HCT116 (cell line): ENCODE measurements around the gene FAXC. TPM values are rescaled to one million over a fixed set of nuclear protein-coding genes. Genes with fewer than 3 reads are reported as not detected.

Experiments used
- ATAC-seq: fragments of 200-7000 bp; cut with Tn5 transposase; 2 replicates; pipeline ENCODE4 v1.9.1; 2020; ENCODE audit warnings: mild to moderate bottlenecking, moderate library complexity
- BruUV-seq: library from RNA; stranded (reverse); fragments of 400-500 nt; replicated peaks from 2 replicates; lab custom pipeline; 2021; lab: Mats Ljungman, UMichigan
- CTCF ChIA-PET: fragments of 300-600 bp; sonication (Branson Sonifier 250); formaldehyde crosslinking; loops from one replicate; lab custom pipeline; 2021; ENCODE audit warnings: antibody characterized with exemption; lab: Charles Lee
- POLR2A ChIA-PET: fragments of 300-600, 350-600 bp; sonication (Branson Sonifier 250); formaldehyde crosslinking; loops from one replicate; lab custom pipeline; 2021; ENCODE audit warnings: antibody characterized with exemption; lab: Charles Lee
- RAD21 ChIA-PET, 2 experiments: fragments of 300-600 bp; sonication (Branson Sonifier 250); formaldehyde crosslinking; loops; one replicate each; lab custom pipeline; 2023; ENCODE audit warnings: low total read pairs in 2 of 2; ENCODE audit not compliant: uncharacterized antibody in 2 of 2, unreplicated experiment in 2 of 2, low non-redundant PET in 1 of 2; lab: Charles Lee
- DNase-seq: peaks from one replicate; pipeline ENCODE4 v3.0.0-alpha.2; 2010; ENCODE audit warnings: low read depth, low spot score
- H2AFZ ChIP-seq: fragments of 200-600 bp; shearing (Covaris generic), sonication (generic); 2 replicates; pipeline ENCODE4 v1.6.1; 2017; ENCODE audit warnings: low read depth, mixed run types, mixed read lengths, antibody characterized with exemption, low read length; ENCODE audit not compliant: poor library complexity, severe bottlenecking
- H3K27ac ChIP-seq: 2 replicates; pipeline ENCODE4 v1.5.1; 2012; ENCODE audit warnings: low read depth, low read length
- H3K27me3 ChIP-seq: fragments of 200-600 bp; sonication (generic); 2 replicates; pipeline ENCODE4 v1.6.1; 2016; ENCODE audit warnings: mixed run types, low read length, mixed read lengths; ENCODE audit not compliant: insufficient read depth
- H3K36me3 ChIP-seq, 2 experiments: fragments of 200-500 bp in 1 of 2; fragments of 200-600 bp in 1 of 2; sonication (Bioruptor generic) in 1 of 2; sonication (generic) in 1 of 2; 2 replicates each; pipeline versions ENCODE4 v1.5.1 to v1.6.1; 2014 to 2016; ENCODE audit warnings: low read length in 2 of 2, inconsistent platforms in 1 of 2, mixed read lengths in 1 of 2, mixed run types in 1 of 2; ENCODE audit not compliant: insufficient read depth in 2 of 2, control insufficient read depth in 1 of 2
- H3K4me1 ChIP-seq, 2 experiments: fragments of 200-600 bp in 1 of 2; sonication (generic) in 1 of 2; 2 replicates each; pipeline versions ENCODE4 v1.5.1 to v1.6.1; 2012 to 2017; ENCODE audit warnings: low read length in 2 of 2, inconsistent platforms in 1 of 2, mild to moderate bottlenecking in 1 of 2, mixed read lengths in 1 of 2, mixed run types in 1 of 2, moderate library complexity in 1 of 2; ENCODE audit not compliant: insufficient read depth in 2 of 2, control insufficient read depth in 1 of 2
- H3K4me2 ChIP-seq: fragments of 200-600 bp; sonication (generic); 2 replicates; pipeline ENCODE4 v1.6.1; 2017; ENCODE audit warnings: mixed run types, low read length, mixed read lengths
- H3K4me3 ChIP-seq, 2 experiments: fragments of 200-600 bp in 1 of 2; sonication (generic) in 1 of 2; replicated peaks in 1 of 2; 2 replicates each; pipeline ENCODE4 v1.5.1; 2011 to 2016; ENCODE audit warnings: low read length in 2 of 2, control low read depth in 1 of 2, low read depth in 1 of 2, mild to moderate bottlenecking in 1 of 2, mixed read lengths in 1 of 2, mixed run types in 1 of 2
- H3K79me2 ChIP-seq: fragments of 200-600 bp; sonication (generic); 2 replicates; pipeline ENCODE4 v1.6.1; 2017; ENCODE audit warnings: mild to moderate bottlenecking, mixed run types, low read length, moderate library complexity, mixed read lengths; ENCODE audit not compliant: insufficient read depth
- H3K9ac ChIP-seq: fragments of 200-600 bp; sonication (generic); 2 replicates; pipeline ENCODE4 v1.6.1; 2016; ENCODE audit warnings: low read length, mixed read lengths
- H3K9me2 ChIP-seq: fragments of 200-600 bp; sonication (generic), shearing (Covaris generic); 2 replicates; pipeline ENCODE4 v1.6.1; 2017; ENCODE audit warnings: mixed run types, mild to moderate bottlenecking, moderate library complexity; ENCODE audit not compliant: insufficient read depth
- H3K9me3 ChIP-seq, 2 experiments: fragments of 200-500 bp in 1 of 2; fragments of 200-600 bp in 1 of 2; sonication (Bioruptor generic) in 1 of 2; sonication (generic) in 1 of 2; 2 replicates each; pipeline ENCODE4 v1.6.1; 2014 to 2017; ENCODE audit warnings: low read length in 2 of 2, mixed read lengths in 2 of 2, inconsistent platforms in 1 of 2, low read depth in 1 of 2, mild to moderate bottlenecking in 1 of 2, mixed run types in 1 of 2, moderate library complexity in 1 of 2; ENCODE audit not compliant: control insufficient read depth in 1 of 2, insufficient read depth in 1 of 2
- H4K20me1 ChIP-seq: fragments of 200-600 bp; sonication (generic), shearing (Covaris generic); 2 replicates; pipeline ENCODE4 v1.6.1; 2017; ENCODE audit warnings: mixed run types, mild to moderate bottlenecking, moderate library complexity; ENCODE audit not compliant: insufficient read depth
- CTCF ChIP-seq, 3 experiments: fragments of 200-600 bp in 1 of 3; sonication (generic) in 1 of 3; IDR thresholded peaks in 2 of 3; conservative IDR thresholded peaks in 1 of 3; 2 replicates each; pipeline ENCODE4 v1.5.1; 2012 to 2017; ENCODE audit warnings: low read depth in 2 of 3, low read length in 2 of 3, antibody characterized with exemption in 1 of 3, borderline replicate concordance in 1 of 3, control low read depth in 1 of 3, mild to moderate bottlenecking in 1 of 3, mixed read lengths in 1 of 3, mixed run types in 1 of 3, moderate library complexity in 1 of 3; ENCODE audit not compliant: insufficient read depth in 1 of 3
- EGR1 ChIP-seq: IDR thresholded peaks from 2 replicates; pipeline ENCODE4 v1.6.1; 2012; ENCODE audit warnings: low read depth
- ELF1 ChIP-seq: IDR thresholded peaks from 2 replicates; pipeline ENCODE4 v1.6.1; 2012; ENCODE audit warnings: low read depth, borderline replicate concordance
- EZH2 ChIP-seq: fragments of 200-600 bp; sonication (generic); IDR thresholded peaks from 2 replicates; pipeline ENCODE4 v1.6.1; 2017; ENCODE audit warnings: antibody characterized with exemption, mixed run types
- FOSL1 ChIP-seq: IDR thresholded peaks from 2 replicates; pipeline ENCODE4 v1.6.1; 2012; ENCODE audit warnings: low read depth
- JUND ChIP-seq: IDR thresholded peaks from 2 replicates; pipeline ENCODE4 v1.6.1; 2012
- MAX ChIP-seq: IDR thresholded peaks from 2 replicates; pipeline ENCODE4 v1.6.1; 2012
- POLR2A ChIP-seq: IDR thresholded peaks from 2 replicates; pipeline ENCODE4 v1.7.0; 2011; ENCODE audit warnings: borderline replicate concordance; ENCODE audit not compliant: insufficient read depth, insufficient read length; ENCODE audit errors: extremely low read depth
- TCF7L2 ChIP-seq: IDR thresholded peaks from 2 replicates; pipeline ENCODE4 v1.7.0; 2011; ENCODE audit warnings: borderline replicate concordance, inconsistent platforms; ENCODE audit not compliant: insufficient read depth, insufficient read length; ENCODE audit errors: extremely low read depth
- YY1 ChIP-seq: IDR thresholded peaks from 2 replicates; pipeline ENCODE4 v1.6.1; 2011; ENCODE audit warnings: low read length, low read depth, moderate library complexity, mild to moderate bottlenecking; ENCODE audit not compliant: insufficient replicate concordance; ENCODE audit errors: extremely low read depth
- ZBTB33 ChIP-seq: IDR thresholded peaks from 2 replicates; pipeline ENCODE4 v1.6.1; 2011; ENCODE audit warnings: mild to moderate bottlenecking, low read length, moderate library complexity; ENCODE audit not compliant: insufficient replicate concordance; ENCODE audit errors: extremely low read depth
- intact Hi-C: fragments of 100-400 bp; cut with micrococcal nuclease; formaldehyde crosslinking; loops from 2 replicates; pipeline ENCODE4 v1.10.0; 2022
- total RNA-seq: library from RNA; stranded (reverse); gene quantifications from one replicate; pipeline ENCODE4 v1.2.1, GENCODE V29; 2021; ENCODE audit not compliant: unreplicated experiment

Gene FAXC
- total RNA-seq, 1 experiment from 2014 or later = 4.7 TPM

- CTCF ChIA-PET = no interaction called here
- intact Hi-C loops = no loop called here
These were observed 117.4 kb downstream of the FAXC start for GRCh38 chr6:99232056-99232455.

More at GRCh38 chr6:99232056-99232455, 117.4 kb downstream of the FAXC start:
- ATAC-seq (no peak), DNase-seq (no peak)
- POLR2A ChIA-PET = no interaction called here
- peaks cover 54% of the 10 kb centered on the region for H3K27me3 ChIP-seq
- no peak overlapping the region for H2AFZ ChIP-seq
- no peak for TF ChIP-seq CTCF (IDR thresholded peaks at IDR 0.05 in 2 of 3, conservative IDR thresholded peaks at IDR 0.05 in 1 of 3; ENCODE audit: borderline replicate concordance in 1 of 3, insufficient read depth in 1 of 3, low read depth in 2 of 3, low read length in 2 of 3)
- no peak for TF ChIP-seq FOSL1
- no peak for TF ChIP-seq TCF7L2
- no peak for TF ChIP-seq EZH2
- no peak for TF ChIP-seq ZBTB33
- TF ChIP-seq EGR1 = no peak
- TF ChIP-seq MAX = no peak
- no peak for TF ChIP-seq POLR2A
- no peak for TF ChIP-seq YY1
- no peak for TF ChIP-seq JUND
- TF ChIP-seq ELF1 = no peak
- RAD21 ChIA-PET = no interaction called here
- BruUV-seq = no TSS peak
- H4K20me1 ChIP-seq = no peaks in the 10 kb centered on the region
- no peaks in the 10 kb centered on the region for H3K9me3 ChIP-seq
- H3K27ac ChIP-seq = no peak overlapping the region
- H3K79me2 ChIP-seq = no peaks in the 10 kb centered on the region
- H3K4me1 ChIP-seq = no peaks in the 10 kb centered on the region
- no peaks in the 10 kb centered on the region for H3K36me3 ChIP-seq
- no peak overlapping the region for H3K9ac ChIP-seq
- no peak overlapping the region for H3K4me3 ChIP-seq
- no peaks in the 10 kb centered on the region for H3K9me2 ChIP-seq
- H3K4me2 ChIP-seq = no peak overlapping the region
